Rectal smooth muscle tissue (tissue), 1 donor: ENCODE measurements around the gene PLEKHJ1.

Source experiments
- H3K27ac ChIP-seq: one replicate; pipeline ENCODE4 v1.7.0; 2013; ENCODE audit warnings: low read depth, low read length, inconsistent platforms
- H3K27me3 ChIP-seq: one replicate; pipeline ENCODE4 v1.7.0; 2013; ENCODE audit warnings: low read length; ENCODE audit not compliant: control insufficient read depth, insufficient read depth
- H3K36me3 ChIP-seq: one replicate; pipeline ENCODE4 v1.7.0; 2013; ENCODE audit warnings: low read length; ENCODE audit not compliant: control insufficient read depth, insufficient read depth
- H3K4me1 ChIP-seq: one replicate; pipeline ENCODE4 v1.7.0; 2013; ENCODE audit warnings: low read length; ENCODE audit not compliant: control insufficient read depth, insufficient read depth
- H3K4me3 ChIP-seq: one replicate; pipeline ENCODE4 v1.7.0; 2013; ENCODE audit warnings: low read length
- H3K9ac ChIP-seq: one replicate; pipeline ENCODE4 v1.7.0; 2013; ENCODE audit warnings: low read length

Gene PLEKHJ1

GRCh38 chr19:2261438-2262172 lies 25.5 kb upstream of the PLEKHJ1 start:
- Histone ChIP-seq H3K27me3 (no peaks in the 10 kb centered on the region), H3K4me1 (no peaks in the 10 kb centered on the region), H3K9ac (no peak overlapping the region), H3K27ac (no peak overlapping the region), H3K36me3 (no peaks in the 10 kb centered on the region), H3K4me3 (no peak overlapping the region)

GRCh38 chr19:2260341-2260805 lies 24.2 kb upstream of the PLEKHJ1 start:
- H3K27me3 ChIP-seq, result peaks cover 2% of the 10 kb centered on the region
- H3K36me3 ChIP-seq, result no peaks in the 10 kb centered on the region
- no peak overlapping the region for H3K4me3 ChIP-seq
- H3K9ac ChIP-seq, result no peak overlapping the region
- H3K4me1 ChIP-seq, result no peaks in the 10 kb centered on the region
- no peak overlapping the region for H3K27ac ChIP-seq

GRCh38 chr19:2259336-2259735 lies 23.2 kb upstream of the PLEKHJ1 start:
- Histone ChIP-seq H3K36me3 (no peaks in the 10 kb centered on the region), H3K27me3 (peaks cover 3% of the 10 kb centered on the region), H3K27ac (no peak overlapping the region), H3K4me3 (no peak overlapping the region), H3K4me1 (no peaks in the 10 kb centered on the region), H3K9ac (no peak overlapping the region)

DNA sequence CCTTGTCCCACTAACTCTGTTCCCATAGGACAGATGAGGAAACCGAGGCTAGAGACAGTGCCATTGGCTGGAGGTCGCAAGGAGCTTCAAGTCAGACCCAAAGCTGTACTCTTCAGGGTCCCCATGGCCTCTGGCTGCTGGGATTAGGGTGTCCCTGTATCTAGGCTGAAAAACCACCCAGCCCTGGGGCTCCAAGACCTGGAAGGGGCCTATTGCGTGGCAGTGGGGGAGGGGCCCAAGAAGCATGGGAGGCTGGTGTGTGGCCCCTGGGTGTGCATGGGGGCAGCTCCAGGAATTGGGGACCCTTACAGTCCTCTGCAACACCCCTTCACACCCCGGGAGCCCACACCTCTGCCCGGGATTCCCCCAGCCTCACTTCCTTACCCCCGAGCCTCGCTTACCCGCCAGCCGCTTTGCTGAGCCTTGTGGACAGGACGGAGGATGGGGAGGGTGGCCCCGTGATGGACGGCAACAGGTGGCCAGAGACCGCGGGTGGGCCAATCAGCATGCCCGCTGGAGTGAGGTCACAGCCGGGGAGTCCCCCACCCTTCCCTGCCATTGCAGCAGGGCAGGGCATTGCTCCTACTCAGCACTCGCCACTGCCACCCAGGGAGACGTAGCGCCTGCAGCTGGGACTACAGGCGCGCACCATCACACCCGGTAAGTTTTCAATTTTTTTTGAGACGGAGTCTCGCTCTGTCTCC lies 20.0 kb upstream of the PLEKHJ1 start, which contains the start of gene JSRP1:
TSS of gene JSRP1 (minus strand) at position 436 of the 704 bp plus-strand sequence. CDS start 1,103 bp downstream, outside the sequence.
- H3K4me3 ChIP-seq, result no peak within 1 kb of the TSS
- no peaks in the 10 kb centered on the region for H3K36me3 ChIP-seq
- peaks cover 28% of the 10 kb centered on the region for H3K27me3 ChIP-seq
- no peak within 1 kb of the TSS for H3K27ac ChIP-seq
- H3K4me1 ChIP-seq, result no peaks in the 10 kb centered on the region
- H3K9ac ChIP-seq, result no peak within 1 kb of the TSS

DNA sequence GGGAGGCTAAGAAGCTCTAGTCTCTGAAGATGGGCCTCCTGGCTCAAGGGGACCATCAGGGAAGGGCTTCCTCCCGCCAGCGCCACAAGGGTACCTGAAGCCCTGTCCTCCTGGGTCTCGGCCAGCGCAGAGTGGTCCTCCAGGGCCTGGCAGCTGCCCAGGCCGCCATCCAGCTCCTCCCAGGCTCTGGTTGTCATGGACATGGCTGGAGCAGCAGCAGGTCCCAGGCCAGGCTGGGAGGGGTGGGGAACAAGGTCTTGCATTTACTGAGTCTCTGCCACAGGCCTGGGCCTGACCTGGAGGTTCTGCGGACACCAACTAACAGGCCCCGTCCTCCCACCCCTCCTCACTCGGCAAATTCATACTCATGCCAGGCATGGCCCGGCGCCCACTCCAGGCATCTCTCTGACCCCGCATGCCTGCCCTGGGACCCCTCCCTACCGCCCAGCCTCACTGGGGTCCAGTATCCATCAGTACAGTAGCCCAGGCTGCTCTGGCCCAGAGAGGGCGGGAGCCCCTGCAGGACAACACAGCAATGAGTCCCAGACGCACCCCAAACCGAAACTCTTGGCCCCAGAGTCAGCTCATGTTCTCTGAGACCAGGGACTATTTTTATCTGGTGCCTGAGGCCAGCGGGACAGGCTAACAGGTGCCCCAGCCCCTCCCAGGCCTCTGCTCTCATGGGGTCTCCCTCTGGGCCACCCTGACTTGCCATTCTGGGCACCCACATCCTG lies 19.1 kb upstream of the PLEKHJ1 start:
- Histone ChIP-seq H3K9ac (no peak overlapping the region), H3K27ac (no peak overlapping the region), H3K4me3 (no peak overlapping the region), H3K4me1 (no peaks in the 10 kb centered on the region), H3K27me3 (peaks cover 35% of the 10 kb centered on the region), H3K36me3 (no peaks in the 10 kb centered on the region)

DNA sequence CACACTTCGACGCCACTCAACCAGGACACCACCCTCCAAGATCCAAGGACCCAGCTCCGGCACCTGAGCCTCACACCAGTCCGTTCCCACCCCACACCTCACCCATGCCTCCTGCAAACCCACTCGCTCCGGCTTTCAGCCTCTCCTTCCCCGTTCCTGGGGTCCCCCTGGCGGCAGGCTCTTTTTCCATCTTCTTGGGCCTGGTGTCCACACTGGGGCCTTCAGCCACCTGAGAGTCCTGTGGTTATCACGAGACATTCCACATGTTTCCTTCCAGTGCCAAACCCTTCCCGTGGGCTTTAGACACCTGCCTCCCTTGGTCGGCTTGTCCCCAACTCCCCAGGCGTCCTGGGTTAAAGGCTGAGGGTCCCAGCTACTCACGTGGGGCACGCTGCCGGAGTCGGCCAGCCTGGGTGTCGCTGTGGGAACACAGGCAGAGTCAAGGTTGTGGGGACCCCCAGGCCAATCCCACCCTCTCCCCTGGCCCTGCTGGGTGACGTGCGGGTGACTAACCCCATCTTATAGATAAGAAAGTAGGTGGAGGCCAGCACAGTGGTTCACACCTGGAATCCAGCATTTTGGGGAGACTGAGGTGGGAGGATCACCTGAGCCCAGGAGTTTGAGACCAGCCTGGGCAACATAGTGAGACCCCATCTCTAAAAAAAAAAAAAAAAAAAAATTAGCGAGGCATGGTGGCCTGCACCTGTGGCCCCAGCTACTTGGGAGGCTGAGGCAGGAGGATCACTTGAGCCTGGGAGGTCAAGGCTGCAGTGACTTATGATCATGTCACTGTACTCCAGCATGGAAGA lies 18.1 kb upstream of the PLEKHJ1 start:
- Histone ChIP-seq H3K9ac (no peak overlapping the region), H3K4me1 (no peaks in the 10 kb centered on the region), H3K4me3 (no peak overlapping the region), H3K27me3 (peaks cover 44% of the 10 kb centered on the region), H3K36me3 (no peaks in the 10 kb centered on the region), H3K27ac (no peak overlapping the region)

DNA sequence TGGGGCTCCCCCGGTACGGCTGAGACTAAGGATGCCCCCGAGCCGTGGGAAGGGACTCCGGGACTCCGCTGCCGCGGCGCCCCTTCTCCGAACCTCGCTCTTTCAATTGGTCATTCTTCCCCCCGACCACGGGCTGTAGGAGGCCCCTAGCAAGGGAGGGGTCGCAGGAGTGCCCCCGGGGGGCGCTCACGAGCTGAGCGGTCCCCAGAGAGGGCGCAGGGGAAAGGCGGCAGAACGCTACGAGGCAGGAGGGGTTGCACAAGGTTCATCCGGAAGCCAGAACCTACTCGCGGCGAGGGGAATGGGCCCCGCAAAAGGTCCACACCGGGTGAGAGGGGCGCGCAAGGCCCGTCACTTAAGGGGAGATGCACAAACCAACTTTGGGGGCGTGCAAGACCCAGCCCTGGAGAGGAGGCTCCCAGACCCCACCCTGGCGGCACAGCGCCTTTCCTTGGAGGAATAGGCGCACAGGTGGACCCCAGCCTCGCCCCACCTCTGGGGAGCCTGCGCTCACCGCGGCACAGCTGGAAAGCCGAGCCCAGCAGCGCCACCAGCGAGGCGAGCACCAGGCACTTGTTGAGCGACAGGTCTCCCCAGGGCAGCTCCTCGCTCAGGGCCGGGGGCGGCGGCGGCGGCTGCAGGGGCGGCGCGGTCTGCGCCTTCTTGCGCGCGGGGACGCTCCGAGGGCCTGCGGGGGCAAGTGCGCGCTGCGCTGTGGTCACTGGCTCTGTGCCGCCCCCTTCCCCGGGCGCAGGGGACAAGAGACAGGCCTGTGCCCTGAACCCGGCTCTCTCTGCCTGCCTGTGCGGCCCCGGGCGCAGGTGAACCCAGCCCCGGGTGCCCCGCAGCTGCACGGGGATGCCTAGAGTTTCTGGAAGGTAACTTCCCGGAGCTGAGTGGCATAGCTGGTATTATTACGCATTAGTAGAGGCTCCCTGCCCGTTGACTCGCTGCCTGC lies 17.3 kb upstream of the PLEKHJ1 start:
- no peak overlapping the region for H3K27ac ChIP-seq
- peaks cover 6% of the 10 kb centered on the region for H3K36me3 ChIP-seq
- H3K4me3 ChIP-seq, result peak overlapping the region; percentile 21
- H3K9ac ChIP-seq, result no peak overlapping the region
- peaks cover 46% of the 10 kb centered on the region for H3K27me3 ChIP-seq
- no peaks in the 10 kb centered on the region for H3K4me1 ChIP-seq

GRCh38 chr19:2252797-2253105 lies 16.6 kb upstream of the PLEKHJ1 start:
- no peaks in the 10 kb centered on the region for H3K4me1 ChIP-seq
- H3K27me3 ChIP-seq, result peaks cover 46% of the 10 kb centered on the region
- no peak overlapping the region for H3K27ac ChIP-seq
- H3K9ac ChIP-seq, result no peak overlapping the region
- peaks cover 6% of the 10 kb centered on the region for H3K36me3 ChIP-seq
- H3K4me3 ChIP-seq, result peak overlapping the region; percentile 21

GRCh38 chr19:2252055-2252796 lies 16.1 kb upstream of the PLEKHJ1 start:
- Histone ChIP-seq H3K27me3 (peaks cover 46% of the 10 kb centered on the region), H3K4me1 (no peaks in the 10 kb centered on the region), H3K9ac (no peak overlapping the region), H3K27ac (no peak overlapping the region), H3K36me3 (peaks cover 10% of the 10 kb centered on the region), H3K4me3 (peak overlapping the region; percentile 4)

DNA sequence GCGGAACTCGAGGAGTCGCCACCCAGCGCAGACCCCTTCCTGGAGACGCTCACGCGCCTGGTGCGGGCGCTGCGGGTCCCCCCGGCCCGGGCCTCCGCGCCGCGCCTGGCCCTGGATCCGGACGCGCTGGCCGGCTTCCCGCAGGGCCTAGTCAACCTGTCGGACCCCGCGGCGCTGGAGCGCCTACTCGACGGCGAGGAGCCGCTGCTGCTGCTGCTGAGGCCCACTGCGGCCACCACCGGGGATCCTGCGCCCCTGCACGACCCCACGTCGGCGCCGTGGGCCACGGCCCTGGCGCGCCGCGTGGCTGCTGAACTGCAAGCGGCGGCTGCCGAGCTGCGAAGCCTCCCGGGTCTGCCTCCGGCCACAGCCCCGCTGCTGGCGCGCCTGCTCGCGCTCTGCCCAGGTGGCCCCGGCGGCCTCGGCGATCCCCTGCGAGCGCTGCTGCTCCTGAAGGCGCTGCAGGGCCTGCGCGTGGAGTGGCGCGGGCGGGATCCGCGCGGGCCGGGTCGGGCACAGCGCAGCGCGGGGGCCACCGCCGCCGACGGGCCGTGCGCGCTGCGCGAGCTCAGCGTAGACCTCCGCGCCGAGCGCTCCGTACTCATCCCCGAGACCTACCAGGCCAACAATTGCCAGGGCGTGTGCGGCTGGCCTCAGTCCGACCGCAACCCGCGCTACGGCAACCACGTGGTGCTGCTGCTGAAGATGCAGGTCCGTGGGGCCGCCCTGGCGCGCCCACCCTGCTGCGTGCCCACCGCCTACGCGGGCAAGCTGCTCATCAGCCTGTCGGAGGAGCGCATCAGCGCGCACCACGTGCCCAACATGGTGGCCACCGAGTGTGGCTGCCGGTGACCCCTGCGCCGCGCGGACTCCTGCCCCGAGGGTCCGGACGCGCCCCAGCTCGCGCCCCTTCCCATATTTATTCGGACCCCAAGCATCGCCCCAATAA lies 15.3 kb upstream of the PLEKHJ1 start:
- H3K4me3 ChIP-seq, result peak overlapping the region; percentile 4
- no peak overlapping the region for H3K9ac ChIP-seq
- no peak overlapping the region for H3K27ac ChIP-seq
- no peaks in the 10 kb centered on the region for H3K4me1 ChIP-seq
- H3K27me3 ChIP-seq, result peaks cover 46% of the 10 kb centered on the region
- H3K36me3 ChIP-seq, result peaks cover 17% of the 10 kb centered on the region
